H9 (cell line): ENCODE results near the gene BIN1. TPM values are rescaled to one million over a fixed set of nuclear protein-coding genes. Genes with fewer than 3 reads are reported as not detected.

Experiments used
- DNase-seq: peaks from one replicate; pipeline ENCODE4 v3.0.0-alpha.2; 2017
- H2AFZ ChIP-seq: one replicate; pipeline ENCODE4 v1.6.1; 2013; ENCODE audit warnings: mild to moderate bottlenecking, low read length, control low read depth, moderate library complexity
- H2AK5ac ChIP-seq: 2 replicates; pipeline ENCODE4 v1.6.1; 2013; ENCODE audit warnings: low read length, control low read depth, mixed read lengths; ENCODE audit not compliant: insufficient read length
- H2BK120ac ChIP-seq: one replicate; pipeline ENCODE4 v1.6.1; 2013; ENCODE audit warnings: low read depth, mild to moderate bottlenecking, low read length, control low read depth, inconsistent platforms; ENCODE audit not compliant: poor library complexity, severe bottlenecking
- H2BK12ac ChIP-seq: 2 replicates; pipeline ENCODE4 v1.6.1; 2013; ENCODE audit warnings: low read length, control low read depth, mixed read lengths, low read depth; ENCODE audit not compliant: insufficient read length
- H2BK15ac ChIP-seq: 2 replicates; pipeline ENCODE4 v1.6.1; 2013; ENCODE audit warnings: low read depth, low read length, control low read depth
- H2BK20ac ChIP-seq: one replicate; pipeline ENCODE4 v1.6.1; 2013; ENCODE audit warnings: low read depth, mild to moderate bottlenecking, low read length, control low read depth, inconsistent platforms; ENCODE audit not compliant: poor library complexity, severe bottlenecking
- H2BK5ac ChIP-seq: 2 replicates; pipeline ENCODE4 v1.6.1; 2013; ENCODE audit warnings: low read length, control low read depth, mixed read lengths; ENCODE audit not compliant: insufficient read length
- H3K14ac ChIP-seq: 2 replicates; pipeline ENCODE4 v1.6.1; 2013; ENCODE audit warnings: low read length, control low read depth; ENCODE audit not compliant: insufficient read depth
- H3K18ac ChIP-seq: 2 replicates; pipeline ENCODE4 v1.6.1; 2013; ENCODE audit warnings: low read depth, mild to moderate bottlenecking, mixed read lengths, low read length, control low read depth; ENCODE audit not compliant: insufficient read length
- H3K23ac ChIP-seq: 2 replicates; pipeline ENCODE4 v1.6.1; 2013; ENCODE audit warnings: low read length, control low read depth, mixed read lengths, low read depth; ENCODE audit not compliant: insufficient read length
- H3K23me2 ChIP-seq: 2 replicates; pipeline ENCODE4 v1.6.1; 2013; ENCODE audit warnings: low read depth, mild to moderate bottlenecking, mixed read lengths, low read length, control low read depth; ENCODE audit not compliant: insufficient read length, poor library complexity, severe bottlenecking
- H3K27ac ChIP-seq: 2 replicates; pipeline ENCODE4 v1.5.1; 2013; ENCODE audit warnings: low read length, control low read depth, mixed read lengths, low read depth; ENCODE audit not compliant: insufficient read length
- H3K27me3 ChIP-seq: 2 replicates; pipeline ENCODE4 v1.6.1; 2013; ENCODE audit warnings: low read length, control low read depth, inconsistent platforms; ENCODE audit not compliant: insufficient read depth
- H3K4ac ChIP-seq: 2 replicates; pipeline ENCODE4 v1.6.1; 2013; ENCODE audit warnings: low read depth, mild to moderate bottlenecking, control low read depth, inconsistent platforms, low read length, moderate library complexity
- H3K4me1 ChIP-seq: 2 replicates; pipeline ENCODE4 v1.6.1; 2013; ENCODE audit warnings: low read length, control low read depth, inconsistent platforms; ENCODE audit not compliant: insufficient read depth
- H3K4me2 ChIP-seq: 2 replicates; pipeline ENCODE4 v1.6.1; 2013; ENCODE audit warnings: low read length, control low read depth, mixed read lengths; ENCODE audit not compliant: insufficient read length, insufficient read depth
- H3K56ac ChIP-seq: 2 replicates; pipeline ENCODE4 v1.6.1; 2013; ENCODE audit warnings: low read depth, mild to moderate bottlenecking, mixed read lengths, low read length, control low read depth; ENCODE audit not compliant: insufficient read length
- H3K79me1 ChIP-seq: 2 replicates; pipeline ENCODE4 v1.6.1; 2013; ENCODE audit warnings: low read depth, mild to moderate bottlenecking, moderate library complexity, low read length, control low read depth, inconsistent platforms; ENCODE audit not compliant: insufficient read depth, poor library complexity, severe bottlenecking
- H3K79me2 ChIP-seq: 2 replicates; pipeline ENCODE4 v1.6.1; 2013; ENCODE audit warnings: low read length, control low read depth, inconsistent platforms; ENCODE audit not compliant: insufficient read depth
- H3K9ac ChIP-seq: 2 replicates; pipeline ENCODE4 v1.6.1; 2013; ENCODE audit warnings: low read length, control low read depth, mixed read lengths; ENCODE audit not compliant: insufficient read length; ENCODE audit errors: extremely low read depth
- H3K9me3 ChIP-seq: one replicate; pipeline ENCODE4 v1.6.1; 2013; ENCODE audit warnings: low read depth, low read length, inconsistent platforms; ENCODE audit not compliant: control insufficient read depth
- H3T11ph ChIP-seq: one replicate; pipeline ENCODE4 v1.6.1; 2013; ENCODE audit warnings: mild to moderate bottlenecking, low read length, control low read depth, inconsistent platforms
- H4K20me1 ChIP-seq: one replicate; pipeline ENCODE4 v1.6.1; 2013; ENCODE audit not compliant: control insufficient read depth, insufficient read length, insufficient read depth
- H4K5ac ChIP-seq: 2 replicates; pipeline ENCODE4 v1.6.1; 2013; ENCODE audit warnings: low read depth, mild to moderate bottlenecking, mixed read lengths, low read length, control low read depth; ENCODE audit not compliant: insufficient read length
- H4K8ac ChIP-seq: replicated peaks from 2 replicates; pipeline ENCODE4 v1.6.1; 2013; ENCODE audit warnings: low read length, control low read depth, mixed read lengths, low read depth; ENCODE audit not compliant: insufficient read length
- H4K91ac ChIP-seq: 2 replicates; pipeline ENCODE4 v1.6.1; 2013; ENCODE audit warnings: low read depth, mild to moderate bottlenecking, moderate library complexity, mixed read lengths, low read length, control low read depth; ENCODE audit not compliant: insufficient read length
- H3K27ac Mint-ChIP-seq, 3 experiments: 2 replicates in 2 of 3; 3 replicates in 1 of 3; pipeline ENCODE4 v1.8.0; 2020 to 2021; ENCODE audit warnings: mixed read lengths in 3 of 3, mild to moderate bottlenecking in 1 of 3, moderate library complexity in 1 of 3
- H3K27me3 Mint-ChIP-seq: 2 replicates; pipeline ENCODE4 v1.8.0; 2021; ENCODE audit warnings: low read depth, mild to moderate bottlenecking, moderate library complexity, mixed read lengths
- H3K36me3 Mint-ChIP-seq, 3 experiments: 2 replicates in 2 of 3; 3 replicates in 1 of 3; pipeline ENCODE4 v1.8.0; 2020 to 2021; ENCODE audit warnings: low read depth in 3 of 3, mixed read lengths in 3 of 3; ENCODE audit not compliant: insufficient read depth in 1 of 3
- H3K4me1 Mint-ChIP-seq, 2 experiments: 2 replicates each; pipeline ENCODE4 v1.8.0; 2020; ENCODE audit warnings: mixed read lengths in 2 of 2
- H3K4me3 Mint-ChIP-seq, 2 experiments: 2 replicates in 1 of 2; 3 replicates in 1 of 2; pipeline ENCODE4 v1.8.0; 2020 to 2021; ENCODE audit warnings: mild to moderate bottlenecking in 2 of 2, mixed read lengths in 2 of 2, moderate library complexity in 1 of 2
- H3K9me3 Mint-ChIP-seq, 2 experiments: 2 replicates in 1 of 2; 3 replicates in 1 of 2; pipeline ENCODE4 v1.8.0; 2020; ENCODE audit warnings: mild to moderate bottlenecking in 2 of 2, mixed read lengths in 2 of 2, moderate library complexity in 1 of 2
- CTCF ChIP-seq: fragments of 200-600 bp; sonication (generic); conservative IDR thresholded peaks from 3 replicates; pipeline ENCODE4 v1.8.0; 2021; ENCODE audit warnings: antibody characterized with exemption, mild to moderate bottlenecking
- WGBS: extraction: QIAGEN DNeasy Blood & Tissue Kit; methylation state at CpG from one replicate; pipeline ENCODE4 v1.1.7; 2013; ENCODE audit warnings: missing lambda C conversion rate, low lambda C conversion rate, mixed read lengths; ENCODE audit not compliant: insufficient read length; ENCODE audit errors: extremely low coverage; 5-methylcytosine and 5-hydroxymethylcytosine counted together
- total RNA-seq: library from RNA; stranded (reverse); gene quantifications from 2 replicates; pipeline ENCODE4 v1.2.1, GENCODE V29; 2021

BIN1 gene
- total RNA-seq, 1 experiment from 2014 or later = 32.0 TPM

- Histone ChIP-seq H2AFZ (no peak overlapping the region), H2AK5ac (no peak overlapping the region), H3K4ac (no peak overlapping the region), H3K14ac (no peak overlapping the region), H2BK12ac (no peak overlapping the region), H3K79me2 (no peaks in the 10 kb centered on the region), H3K23ac (no peak overlapping the region), H3K56ac (no peak overlapping the region), H2BK20ac (no peak overlapping the region), H2BK15ac (no peak overlapping the region), H3K9me3 (no peaks in the 10 kb centered on the region), H3K23me2 (no peaks in the 10 kb centered on the region), H3K4me1 (no peaks in the 10 kb centered on the region), H3K4me2 (no peak overlapping the region), H3K18ac (no peak overlapping the region), H4K91ac (no peak overlapping the region), H2BK5ac (no peak overlapping the region), H3T11ph (no peak overlapping the region), H3K79me1 (no peaks in the 10 kb centered on the region), H2BK120ac (no peak overlapping the region), H3K27ac (no peak overlapping the region), H4K5ac (no peak overlapping the region), H3K9ac (no peak overlapping the region), H4K20me1 (peaks cover 3% of the 10 kb centered on the region), H4K8ac (no peak overlapping the region), H3K27me3 (no peaks in the 10 kb centered on the region)
- WGBS = no CpG with 5 or more reads among the region's 6 CpGs
- Mint-ChIP-seq H3K4me1 (peaks cover 9 to 29% of the 10 kb centered on the region in 2 experiments), H3K27ac (no peak overlapping the region; a peak in 1 of 7 replicates), H3K9me3 (no peaks in the 10 kb centered on the region), H3K27me3 (no peaks in the 10 kb centered on the region), H3K4me3 (no peak overlapping the region), H3K36me3 (peaks cover 0 to 5% (median 3%) of the 10 kb centered on the region in 3 experiments; a peak in 2 of 7 replicates)
- no peak for DNase-seq
- no peak for TF ChIP-seq CTCF
These were observed 31.1 kb downstream of the BIN1 start for GRCh38 chr2:127075821-127076220.
